Caco-2 (cell line): Measurements from ENCODE around the gene NPAS4. TPM values are rescaled to one million over a fixed set of nuclear protein-coding genes. Genes with fewer than 3 reads are reported as not detected.
A peak's percentile ranks its signal among the peaks of the same experiment; 100 is the strongest.

Experiments used
- Bru-seq: library from RNA; stranded (reverse); fragments of 400-500 nt; gene quantifications from one replicate; lab custom pipeline; 2021; lab: Mats Ljungman, UMichigan
- BruChase-seq, 2 experiments: library from RNA; stranded (reverse); fragments of 400-500 nt; gene quantifications; one replicate each; lab custom pipeline; 2021; lab: Mats Ljungman, UMichigan
- BruUV-seq: library from RNA; stranded (reverse); fragments of 400-500 nt; replicated peaks from 2 replicates; lab custom pipeline; 2021; lab: Mats Ljungman, UMichigan
- CTCF ChIA-PET: fragments of 300-600 bp; sonication (Branson Sonifier 250); formaldehyde crosslinking; loops from one replicate; lab custom pipeline; 2022; ENCODE audit warnings: antibody characterized with exemption; lab: Charles Lee
- POLR2A ChIA-PET: fragments of 300-600 bp; sonication (Branson Sonifier 250); formaldehyde crosslinking; loops from one replicate; lab custom pipeline; 2022; ENCODE audit warnings: antibody characterized with exemption; lab: Charles Lee
- DNase-seq, 2 experiments: peaks; one replicate each; pipeline versions ENCODE4 v3.0.0 to v3.0.0-alpha.2; 2020 to 2022
- H3K27me3 ChIP-seq: replicated peaks from 2 replicates; pipeline ENCODE4 v1.6.0; 2011; ENCODE audit warnings: low read length; ENCODE audit not compliant: control insufficient read depth, insufficient read depth
- H3K36me3 ChIP-seq: 2 replicates; pipeline ENCODE4 v1.5.1; 2011; ENCODE audit warnings: low read length; ENCODE audit not compliant: control insufficient read depth, insufficient read depth
- H3K4me1 ChIP-seq: fragments of 250-450 bp; sonication (Bioruptor Pico); 2 replicates; pipeline ENCODE4 v1.5.1; 2020; ENCODE audit warnings: mild to moderate bottlenecking
- H3K4me3 ChIP-seq: 2 replicates; pipeline ENCODE4 v1.5.1; 2011; ENCODE audit warnings: low read depth, mild to moderate bottlenecking, control low read depth, low read length
- H3K9me3 ChIP-seq: fragments of 250-450 bp; sonication (Bioruptor Pico); 2 replicates; pipeline ENCODE4 v1.5.1; 2020; ENCODE audit warnings: mild to moderate bottlenecking, moderate library complexity
- H3K27ac Mint-ChIP-seq: one replicate; pipeline ENCODE4 v1.8.0; 2022; ENCODE audit warnings: mixed read lengths; ENCODE audit not compliant: unreplicated experiment
- H3K27me3 Mint-ChIP-seq: one replicate; pipeline ENCODE4 v1.8.0; 2022; ENCODE audit warnings: mixed read lengths; ENCODE audit not compliant: insufficient read depth, unreplicated experiment
- H3K36me3 Mint-ChIP-seq: one replicate; pipeline ENCODE4 v1.8.0; 2022; ENCODE audit warnings: mild to moderate bottlenecking, mixed read lengths; ENCODE audit not compliant: insufficient read depth, unreplicated experiment
- H3K4me1 Mint-ChIP-seq: one replicate; pipeline ENCODE4 v1.8.0; 2022; ENCODE audit warnings: low read depth, mixed read lengths; ENCODE audit not compliant: unreplicated experiment
- H3K4me3 Mint-ChIP-seq: one replicate; pipeline ENCODE4 v1.8.0; 2022; ENCODE audit warnings: mild to moderate bottlenecking, moderate library complexity, mixed read lengths; ENCODE audit not compliant: unreplicated experiment
- H3K9me3 Mint-ChIP-seq: one replicate; pipeline ENCODE4 v1.8.0; 2022; ENCODE audit warnings: mixed read lengths; ENCODE audit not compliant: unreplicated experiment
- CTCF ChIP-seq, 2 experiments: fragments of 200-600 bp in 1 of 2; IDR thresholded peaks; 1 replicate in 1 of 2; 2 replicates in 1 of 2; pipeline versions ENCODE4 v1.5.1 to v1.8.0; 2011 to 2022; ENCODE audit warnings: antibody characterized with exemption in 1 of 2, control low read depth in 1 of 2, inconsistent platforms in 1 of 2, low read depth in 1 of 2, low read length in 1 of 2, mild to moderate bottlenecking in 1 of 2, moderate library complexity in 1 of 2; ENCODE audit not compliant: insufficient read depth in 1 of 2, severe bottlenecking in 1 of 2, unreplicated experiment in 1 of 2
- intact Hi-C: fragments of 100-400 bp; cut with micrococcal nuclease; formaldehyde crosslinking; loops from one replicate; pipeline ENCODE4 v1.10.0; 2022; ENCODE audit not compliant: unreplicated experiment
- long read RNA-seq: library from polyadenylated mRNA; stranded (forward); transcript quantifications from one replicate; pipeline ENCODE4 v2.0.0, GENCODE V29; 2022
- total RNA-seq: library from RNA; stranded (reverse); gene quantifications from 2 replicates; pipeline ENCODE4 v1.2.3, GENCODE V29; 2022

NPAS4 gene
- total RNA-seq: not detected in 2 replicates
- Bru-seq, nascent RNA: not detected
- not detected for BruChase-seq, experiment 1, labeled RNA remaining after a 2-hour chase
- BruChase-seq, experiment 2, labeled RNA remaining after a 6-hour chase: not detected
- long read RNA-seq: 0 reads

- Mint-ChIP-seq H3K4me1 (peaks cover 14% of the 10 kb centered on the region), H3K4me3 (no peak within 1 kb of the TSS), H3K36me3 (peaks cover 18% of the 10 kb centered on the region), H3K27ac (no peak within 1 kb of the TSS), H3K27me3 (peaks cover 11% of the 10 kb centered on the region), H3K9me3 (peaks cover 10% of the 10 kb centered on the region)
- TF ChIP-seq CTCF (IDR thresholded peaks at IDR 0.05; ENCODE audit: insufficient read depth in 1 of 2, low read depth in 1 of 2, low read length in 1 of 2, severe bottlenecking in 1 of 2, unreplicated experiment in 1 of 2): no peak
- Histone ChIP-seq H3K36me3 (no peaks in the 10 kb centered on the region), H3K4me1 (no peaks in the 10 kb centered on the region), H3K9me3 (peaks cover 7% of the 10 kb centered on the region; the same call in 1 of the 2 replicates), H3K4me3 (no peak within 1 kb of the TSS), H3K27me3 (no peaks in the 10 kb centered on the region; the same call in 1 of the 2 replicates)
- BruUV-seq: no TSS peak
- ChIA-PET POLR2A (interaction anchor here (0.6 to 1.5 kb wide), 4 partner anchors 18 to 125 kb away, joined by 3 to 8 read pairs (median 4); partner anchors contain the start of genes DPP3, MRPL11 and ZDHHC24), CTCF (interaction anchor here (1.0 to 1.5 kb wide), 11 partner anchors 12 to 258 kb away, joined by 3 to 29 read pairs (median 7); partner anchors contain the start of genes DPP3, MRPL11 and PELI3)
- intact Hi-C loops: loop anchor here (1.0 kb wide), 2 partner anchors 17 to 59 kb away; partner anchors contain the start of genes DPP3 and MRPL11
- no peak for DNase-seq
Observed at GRCh38 chr11:66420671-66421476, at the start of gene NPAS4. Gene NPAS4 (plus strand): TSS chr11:66421035. CDS start chr11:66421180, 145 bp downstream.

GRCh38 chr11:66371627-66372415, 49.0 kb upstream of the NPAS4 start, which contains the start of gene SLC29A2:
Gene SLC29A2 (minus strand): TSS chr11:66371760. CDS start chr11:66371591, 169 bp downstream.
- Mint-ChIP-seq H3K36me3 (peaks cover 41% of the 10 kb centered on the region), H3K9me3 (no peaks in the 10 kb centered on the region), H3K4me3 (peak within 1 kb of the TSS; percentile 69), H3K27ac (peak within 1 kb of the TSS; percentile 76), H3K4me1 (peaks cover 9% of the 10 kb centered on the region), H3K27me3 (no peaks in the 10 kb centered on the region)
- ChIA-PET POLR2A (interaction anchor here (0.7 to 1.4 kb wide), 7 partner anchors 9 to 306 kb away, joined by 3 to 4 read pairs (median 3); partner anchors contain the start of genes MRPL11 and RBM4B), CTCF (interaction anchor here (0.6 to 2.3 kb wide), 6 partner anchors 13 to 89 kb away, joined by 3 to 13 read pairs (median 4); no protein-coding TSS in a partner anchor)
- peak; percentile 98 to 99 for DNase-seq
- H3K27me3 ChIP-seq: no peaks in the 10 kb centered on the region
- intact Hi-C loops: loop anchor here (1.0 to 2.0 kb wide), 2 partner anchors 21 to 27 kb away; partner anchors contain the start of gene BRMS1
- peaks cover 15% of the 10 kb centered on the region for H3K4me1 ChIP-seq
- no peaks in the 10 kb centered on the region for H3K9me3 ChIP-seq
- H3K4me3 ChIP-seq: peak within 1 kb of the TSS; percentile 95
- TF ChIP-seq CTCF (IDR thresholded peaks at IDR 0.05; ENCODE audit: insufficient read depth in 1 of 2, low read depth in 1 of 2, low read length in 1 of 2, severe bottlenecking in 1 of 2, unreplicated experiment in 1 of 2): peak in 1 of 2 experiments; percentile 3
- no TSS peak for BruUV-seq
- H3K36me3 ChIP-seq: peaks cover 3% of the 10 kb centered on the region; the same call in 1 of the 2 replicates
